Measurements from ENCODE around the gene FAM111A. TPM values are rescaled to one million over a fixed set of nuclear protein-coding genes. Genes with fewer than 3 reads are reported as not detected.
A peak's percentile ranks its signal among the peaks of the same experiment; 100 is the strongest.

The FAM111A gene
- total RNA-seq, 1 experiment from 2014 or later: 54.8 TPM

- ChIA-PET POLR2A (ENCODE audit: low non-redundant PET) (interaction anchor here (0.7 kb wide), 1 partner anchor 410 kb away, joined by 3 read pairs; no protein-coding TSS in a partner anchor), CTCF (no interaction called here)
- no peak overlapping the region for H3K4me3 ChIP-seq (ENCODE audit: low read depth, low read length, poor library complexity, severe bottlenecking)
- H3K27me3 ChIP-seq (replicated peaks; ENCODE audit: insufficient read depth, low read depth, low read length, poor library complexity): no peaks in the 10 kb centered on the region
- BruUV-seq (replicated peaks): no TSS peak
- TF ChIP-seq EZH2 (IDR thresholded peaks at IDR 0.05; ENCODE audit: borderline replicate concordance, low read depth, low read length, poor library complexity, severe bottlenecking): no peak
- no peak for TF ChIP-seq CTCF (conservative IDR thresholded peaks at IDR 0.05; ENCODE audit: low read depth, low read length)
- H3K36me3 ChIP-seq (ENCODE audit: insufficient read depth, low read length, poor library complexity, severe bottlenecking): peaks cover 13% of the 10 kb centered on the region
- DNase-seq (ENCODE audit: low spot score): no peak
- H3K27ac ChIP-seq (ENCODE audit: low read depth, low read length, poor library complexity, severe bottlenecking): no peak overlapping the region
- H3K9me3 ChIP-seq (ENCODE audit: low read depth, low read length, poor library complexity, severe bottlenecking): no peaks in the 10 kb centered on the region
- H3K4me1 ChIP-seq (ENCODE audit: insufficient read depth, low read length, poor library complexity, severe bottlenecking): no peaks in the 10 kb centered on the region
- intact Hi-C loops (cut with micrococcal nuclease; ENCODE audit: unreplicated experiment): loop anchor here (5.0 to 10.0 kb wide), 4 partner anchors 190 to 580 kb away; partner anchors contain the start of genes LPXN, OR5A2 and ZFP91
These were observed 12.0 kb downstream of the FAM111A start for GRCh38 chr11:59154610-59155009.

GRCh38 chr11:59157433-59157832 lies 14.8 kb downstream of the FAM111A start:
- TF ChIP-seq EZH2 (IDR thresholded peaks at IDR 0.05; ENCODE audit: borderline replicate concordance, low read depth, low read length, poor library complexity, severe bottlenecking): no peak
- TF ChIP-seq CTCF (conservative IDR thresholded peaks at IDR 0.05; ENCODE audit: low read depth, low read length): no peak
- Histone ChIP-seq H3K27ac (ENCODE audit: low read depth, low read length, poor library complexity, severe bottlenecking) (no peak overlapping the region), H3K36me3 (ENCODE audit: insufficient read depth, low read length, poor library complexity, severe bottlenecking) (no peaks in the 10 kb centered on the region), H3K27me3 (replicated peaks; ENCODE audit: insufficient read depth, low read depth, low read length, poor library complexity) (no peaks in the 10 kb centered on the region), H3K4me3 (ENCODE audit: low read depth, low read length, poor library complexity, severe bottlenecking) (no peak overlapping the region), H3K4me1 (ENCODE audit: insufficient read depth, low read length, poor library complexity, severe bottlenecking) (no peaks in the 10 kb centered on the region), H3K9me3 (ENCODE audit: low read depth, low read length, poor library complexity, severe bottlenecking) (no peaks in the 10 kb centered on the region)
- intact Hi-C loops (cut with micrococcal nuclease; ENCODE audit: unreplicated experiment): loop anchor here (5.0 to 10.0 kb wide), 4 partner anchors 193 to 583 kb away; partner anchors contain the start of genes LPXN, OR5A2 and ZFP91
- no peak for DNase-seq (ENCODE audit: low spot score)
- no TSS peak for BruUV-seq (replicated peaks)
- POLR2A ChIA-PET (ENCODE audit: low non-redundant PET): no interaction called here
- CTCF ChIA-PET: interaction anchor here (1.4 to 1.6 kb wide), 2 partner anchors 14 to 78 kb away, joined by 6 to 11 read pairs; partner anchors contain the start of gene DTX4

GRCh38 chr11:59158206-59159068 lies 15.8 kb downstream of the FAM111A start:
- intact Hi-C loops (cut with micrococcal nuclease; ENCODE audit: unreplicated experiment): loop anchor here (1.0 to 10.0 kb wide), 6 partner anchors 62 to 584 kb away; partner anchors contain the start of genes LPXN, OR5A2 and ZFP91
- DNase-seq (ENCODE audit: low spot score): peak; percentile 87
- H3K27ac ChIP-seq (ENCODE audit: low read depth, low read length, poor library complexity, severe bottlenecking): no peak overlapping the region
- H3K4me3 ChIP-seq (ENCODE audit: low read depth, low read length, poor library complexity, severe bottlenecking): no peak overlapping the region
- H3K36me3 ChIP-seq (ENCODE audit: insufficient read depth, low read length, poor library complexity, severe bottlenecking): no peaks in the 10 kb centered on the region
- no TSS peak for BruUV-seq (replicated peaks)
- CTCF ChIA-PET: interaction anchor here (0.6 to 1.6 kb wide), 21 partner anchors 8 to 626 kb away, joined by 3 to 13 read pairs (median 4); partner anchors contain the start of genes DTX4, FAM111A and OR5A2
- no peaks in the 10 kb centered on the region for H3K9me3 ChIP-seq (ENCODE audit: low read depth, low read length, poor library complexity, severe bottlenecking)
- POLR2A ChIA-PET (ENCODE audit: low non-redundant PET): no interaction called here
- no peak for TF ChIP-seq EZH2 (IDR thresholded peaks at IDR 0.05; ENCODE audit: borderline replicate concordance, low read depth, low read length, poor library complexity, severe bottlenecking)
- peak; percentile 94 for TF ChIP-seq CTCF (conservative IDR thresholded peaks at IDR 0.05; ENCODE audit: low read depth, low read length)
- H3K27me3 ChIP-seq (replicated peaks; ENCODE audit: insufficient read depth, low read depth, low read length, poor library complexity): no peaks in the 10 kb centered on the region
- no peaks in the 10 kb centered on the region for H3K4me1 ChIP-seq (ENCODE audit: insufficient read depth, low read length, poor library complexity, severe bottlenecking)

Measured in A673 (cell line).